ENCODE data around the gene ARHGAP24. TPM values are rescaled to one million over a fixed set of nuclear protein-coding genes. Genes with fewer than 3 reads are reported as not detected.
"Not testable (repeated sequence)": the region's sequence is repeated elsewhere in the genome, so short reads cannot be mapped to it uniquely, and the experiment has no call there.

The ARHGAP24 gene
- total RNA-seq, 1 experiment from 2014 or later, result 17.4 TPM

- in situ Hi-C loops (cut with HindIII; ENCODE audit: low pct_unique_long_range_greater_than_20kb, low sequenced_read_pairs), result no loop called here
- H3K36me3 ChIP-seq (ENCODE audit: control insufficient read depth, insufficient read depth, low read length), result no peaks in the 10 kb centered on the region
- no peaks in the 10 kb centered on the region for H3K27me3 ChIP-seq (ENCODE audit: control insufficient read depth, insufficient read depth, low read length)
- H3K4me1 ChIP-seq (ENCODE audit: control insufficient read depth, insufficient read depth, low read length), result no peaks in the 10 kb centered on the region
- ATAC-seq, result no peak
- ChIA-PET POLR2A (no interaction called here), CTCF (no interaction called here)
- no peak for DNase-seq (ENCODE audit: low read depth, low spot score)
- no TSS peak for BruUV-seq (replicated peaks)
- intact Hi-C loops (cut with micrococcal nuclease; ENCODE audit: unreplicated experiment), result no loop called here
- TF ChIP-seq TCF7L2 (IDR thresholded peaks at IDR 0.05; ENCODE audit: low read depth, low read length) (no peak), SIN3A (IDR thresholded peaks at IDR 0.05; ENCODE audit: borderline replicate concordance, insufficient read depth, low read depth, low read length) (no peak), POLR2AphosphoS5 (IDR thresholded peaks at IDR 0.05; ENCODE audit: low read depth, low read length) (no peak), CTCF (IDR thresholded peaks at IDR 0.05) (no peak), REST (IDR thresholded peaks at IDR 0.05; ENCODE audit: insufficient read depth in 1 of 2, low read depth in 2 of 2, low read length in 1 of 2) (no peak)
- H3K4me3 ChIP-seq (ENCODE audit: low read depth in 2 of 2, low read length in 2 of 2), result no peak overlapping the region
- no peaks in the 10 kb centered on the region for H3K9me3 ChIP-seq (ENCODE audit: control insufficient read depth, insufficient read depth, low read depth, low read length)
- no peak overlapping the region for H3K27ac ChIP-seq (ENCODE audit: low read length)
These were observed 544.4 kb downstream of the ARHGAP24 start for GRCh38 chr4:86019362-86019761.

GRCh38 chr4:86019906-86020305 is 545.0 kb downstream of the ARHGAP24 start:
- ChIA-PET CTCF (no interaction called here), POLR2A (no interaction called here)
- H3K9me3 ChIP-seq (ENCODE audit: control insufficient read depth, insufficient read depth, low read depth, low read length), result no peaks in the 10 kb centered on the region
- H3K27me3 ChIP-seq (ENCODE audit: control insufficient read depth, insufficient read depth, low read length), result no peaks in the 10 kb centered on the region
- ATAC-seq (no peak), DNase-seq (ENCODE audit: low read depth, low spot score) (no peak)
- H3K4me3 ChIP-seq (ENCODE audit: low read depth in 2 of 2, low read length in 2 of 2), result no peak overlapping the region
- intact Hi-C loops (cut with micrococcal nuclease; ENCODE audit: unreplicated experiment), result no loop called here
- no TSS peak for BruUV-seq (replicated peaks)
- no peaks in the 10 kb centered on the region for H3K36me3 ChIP-seq (ENCODE audit: control insufficient read depth, insufficient read depth, low read length)
- in situ Hi-C loops (cut with HindIII; ENCODE audit: low pct_unique_long_range_greater_than_20kb, low sequenced_read_pairs), result no loop called here
- no peaks in the 10 kb centered on the region for H3K4me1 ChIP-seq (ENCODE audit: control insufficient read depth, insufficient read depth, low read length)
- H3K27ac ChIP-seq (ENCODE audit: low read length), result no peak overlapping the region
- TF ChIP-seq SIN3A (IDR thresholded peaks at IDR 0.05; ENCODE audit: borderline replicate concordance, insufficient read depth, low read depth, low read length), result no peak
- no peak for TF ChIP-seq TCF7L2 (IDR thresholded peaks at IDR 0.05; ENCODE audit: low read depth, low read length)
- TF ChIP-seq CTCF (IDR thresholded peaks at IDR 0.05), result no peak
- no peak for TF ChIP-seq REST (IDR thresholded peaks at IDR 0.05; ENCODE audit: insufficient read depth in 1 of 2, low read depth in 2 of 2, low read length in 1 of 2)
- TF ChIP-seq POLR2AphosphoS5 (IDR thresholded peaks at IDR 0.05; ENCODE audit: low read depth, low read length), result no peak

- DNase-seq (ENCODE audit: low read depth, low spot score); BruUV-seq (replicated peaks); ATAC-seq; H3K27ac ChIP-seq (ENCODE audit: low read length); H3K4me1 ChIP-seq (ENCODE audit: control insufficient read depth, insufficient read depth, low read length); intact Hi-C loops (cut with micrococcal nuclease; ENCODE audit: unreplicated experiment); CTCF ChIA-PET; in situ Hi-C loops (cut with HindIII; ENCODE audit: low pct_unique_long_range_greater_than_20kb, low sequenced_read_pairs); POLR2A ChIA-PET; H3K4me3 ChIP-seq (ENCODE audit: low read depth in 2 of 2, low read length in 2 of 2); H3K9me3 ChIP-seq (ENCODE audit: control insufficient read depth, insufficient read depth, low read depth, low read length); H3K36me3 ChIP-seq (ENCODE audit: control insufficient read depth, insufficient read depth, low read length); H3K27me3 ChIP-seq (ENCODE audit: control insufficient read depth, insufficient read depth, low read length): not testable (repeated sequence)
These were observed 546.7 kb downstream of the ARHGAP24 start for GRCh38 chr4:86021671-86022070.
